Measurements from ENCODE around the gene KHDC3L.

DNA sequence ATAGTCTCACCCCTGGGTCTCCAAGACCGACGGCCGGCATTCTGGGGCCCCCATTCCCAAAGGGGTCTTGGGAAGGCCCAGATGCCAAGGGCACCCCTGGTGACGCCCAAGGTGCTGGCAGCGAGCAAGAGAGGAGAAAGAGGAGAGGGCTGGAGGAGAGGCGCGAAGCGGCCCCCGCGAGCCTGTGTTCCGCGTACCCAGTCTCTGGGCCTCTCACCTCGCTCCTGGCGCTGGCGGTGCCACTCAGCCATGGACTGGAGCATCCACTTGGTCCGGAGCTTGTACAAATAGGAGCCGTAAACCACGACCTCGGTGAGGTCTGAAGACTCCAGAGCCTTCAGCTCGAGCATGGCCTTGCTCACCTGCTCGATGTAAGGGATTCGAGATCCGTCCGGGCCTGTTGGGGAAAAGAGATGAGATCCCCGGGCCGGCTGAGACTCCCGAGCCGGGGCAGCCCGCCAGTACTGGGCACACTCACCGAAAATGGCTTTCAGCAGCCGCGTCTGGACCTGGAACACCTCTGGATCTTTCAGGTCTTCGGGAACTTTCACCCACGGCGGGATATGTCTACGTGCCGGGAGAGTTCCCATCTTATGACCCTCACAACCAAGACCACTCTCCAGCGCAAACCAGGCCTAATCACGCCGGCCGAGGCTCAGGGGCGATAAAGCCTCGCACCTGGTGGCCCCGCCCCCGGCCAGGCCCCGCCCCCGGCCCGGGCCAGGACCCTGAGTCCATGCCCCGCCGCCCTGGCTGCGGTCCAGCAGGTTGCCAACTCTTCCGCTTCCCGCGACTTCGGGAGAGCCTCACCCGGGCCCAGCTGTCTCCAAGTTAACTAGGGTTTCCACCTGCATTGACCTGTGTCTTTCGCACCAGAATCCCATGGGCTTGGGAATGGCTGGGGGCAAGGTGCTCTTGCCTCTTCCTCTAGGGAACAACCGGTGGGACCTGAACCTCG, 8.5 kb upstream of the KHDC3L start, which contains the start of gene DPPA5:
- TF ChIP-seq, protein P1, sequence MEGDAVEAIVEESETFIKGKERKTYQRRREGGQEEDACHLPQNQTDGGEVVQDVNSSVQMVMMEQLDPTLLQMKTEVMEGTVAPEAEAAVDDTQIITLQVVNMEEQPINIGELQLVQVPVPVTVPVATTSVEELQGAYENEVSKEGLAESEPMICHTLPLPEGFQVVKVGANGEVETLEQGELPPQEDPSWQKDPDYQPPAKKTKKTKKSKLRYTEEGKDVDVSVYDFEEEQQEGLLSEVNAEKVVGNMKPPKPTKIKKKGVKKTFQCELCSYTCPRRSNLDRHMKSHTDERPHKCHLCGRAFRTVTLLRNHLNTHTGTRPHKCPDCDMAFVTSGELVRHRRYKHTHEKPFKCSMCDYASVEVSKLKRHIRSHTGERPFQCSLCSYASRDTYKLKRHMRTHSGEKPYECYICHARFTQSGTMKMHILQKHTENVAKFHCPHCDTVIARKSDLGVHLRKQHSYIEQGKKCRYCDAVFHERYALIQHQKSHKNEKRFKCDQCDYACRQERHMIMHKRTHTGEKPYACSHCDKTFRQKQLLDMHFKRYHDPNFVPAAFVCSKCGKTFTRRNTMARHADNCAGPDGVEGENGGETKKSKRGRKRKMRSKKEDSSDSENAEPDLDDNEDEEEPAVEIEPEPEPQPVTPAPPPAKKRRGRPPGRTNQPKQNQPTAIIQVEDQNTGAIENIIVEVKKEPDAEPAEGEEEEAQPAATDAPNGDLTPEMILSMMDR (IDR thresholded peaks at IDR 0.05; ENCODE audit: low read depth, low read length), result no peak
- TF ChIP-seq EZH2phosphoT487 (IDR thresholded peaks at IDR 0.05; ENCODE audit: low read depth), result no peak

All from OCI-LY3 (cell line).